Transverse colon (tissue), 4 donors: ENCODE data around the gene GLT8D2. TPM values are rescaled to one million over a fixed set of nuclear protein-coding genes. Genes with fewer than 3 reads are reported as not detected.
A peak's percentile ranks its signal among the peaks of the same experiment; 100 is the strongest.

Experiments used
- DNase-seq: peaks from one replicate; pipeline ENCODE4 v3.0.0-alpha.2; 2019
- H3K27ac ChIP-seq, 4 donors: fragments of 200-600 bp; sonication (generic); 2 replicates each; pipeline ENCODE4 v1.5.1; 2016 to 2018; ENCODE audit warnings: inconsistent platforms in 4 of 4
- H3K27me3 ChIP-seq: fragments of 200-600 bp; sonication (generic); 2 replicates; pipeline ENCODE4 v1.5.1; 2017; ENCODE audit warnings: inconsistent platforms
- H3K36me3 ChIP-seq, 4 donors: fragments of 200-600 bp; sonication (generic); 2 replicates each; pipeline ENCODE4 v1.5.1; 2017 to 2019; ENCODE audit warnings: inconsistent platforms in 4 of 4
- H3K4me1 ChIP-seq, 4 donors: fragments of 200-600 bp; sonication (generic); 2 replicates each; pipeline ENCODE4 v1.5.1; 2017 to 2020; ENCODE audit warnings: inconsistent platforms in 4 of 4
- H3K4me3 ChIP-seq, 4 donors: fragments of 200-600 bp; sonication (generic); 1 replicate in 1 of 4; 2 replicates in 3 of 4; pipeline versions ENCODE4 v1.5.1 to v1.6.1; 2017 to 2019; ENCODE audit warnings: inconsistent platforms in 4 of 4
- H3K9me3 ChIP-seq, 2 donors: fragments of 200-600 bp; sonication (generic); 2 replicates each; pipeline ENCODE4 v1.5.1; 2017 to 2019; ENCODE audit warnings: inconsistent platforms in 2 of 2
- EP300 ChIP-seq: sonication (generic); formaldehyde crosslinking; IDR thresholded peaks from one replicate; pipeline ENCODE4 v1.6.1; 2017; ENCODE audit warnings: antibody characterized with exemption, low read depth
- POLR2A ChIP-seq: fragments of 450-650 bp; IDR thresholded peaks from one replicate; pipeline ENCODE4 v1.6.1; 2016; ENCODE audit warnings: antibody characterized with exemption, mild to moderate bottlenecking, moderate library complexity
- POLR2AphosphoS5 ChIP-seq, 3 donors: sonication (generic); formaldehyde crosslinking; IDR thresholded peaks; one replicate each; pipeline ENCODE4 v1.6.1; 2016; ENCODE audit warnings: antibody characterized with exemption in 3 of 3
- WGBS, 2 donors: methylation state at CpG; one replicate each; pipeline ENCODE4 v1.1.5; 2018; ENCODE audit warnings: low coverage in 1 of 2; 5-methylcytosine and 5-hydroxymethylcytosine counted together
- in situ Hi-C, 4 donors: fragments of 200-750 bp; cut with MboI; loops; one replicate each; pipeline versions ENCODE4 v1.15.0 to v1.15.1; 2017; ENCODE audit warnings: low sequenced_read_pairs in 3 of 4, low pct_ligation_motif_present in 1 of 4, low pct_unique_long_range_greater_than_20kb in 1 of 4
- intact Hi-C: fragments of 100-400 bp; cut with DNase I; formaldehyde crosslinking; loops from one replicate; pipeline ENCODE4 v1.15.1; 2023; ENCODE audit warnings: low total_unique reads
- total RNA-seq, 4 donors: library from RNA; depleted of rRNA; stranded (reverse); fragments of >200 nt; gene quantifications; one replicate each; pipeline ENCODE4 v1.1.0, GENCODE V29; 2016
- TF ChIP-seq, protein P1 (sequence below), 5 experiments: fragments of 200-600 bp in 3 of 5; fragments of 450-650 bp in 2 of 5; sonication (generic) in 3 of 5; IDR thresholded peaks; 1 replicate in 2 of 5; 2 replicates in 3 of 5; pipeline ENCODE4 v1.5.1; 2016 to 2017; ENCODE audit warnings: antibody characterized with exemption in 5 of 5, inconsistent platforms in 3 of 5, mild to moderate bottlenecking in 2 of 5, moderate library complexity in 1 of 5

The GLT8D2 gene
- total RNA-seq, 4 donors from 2014 or later = 1.1 to 21.3 (median 3.8) TPM

DNA sequence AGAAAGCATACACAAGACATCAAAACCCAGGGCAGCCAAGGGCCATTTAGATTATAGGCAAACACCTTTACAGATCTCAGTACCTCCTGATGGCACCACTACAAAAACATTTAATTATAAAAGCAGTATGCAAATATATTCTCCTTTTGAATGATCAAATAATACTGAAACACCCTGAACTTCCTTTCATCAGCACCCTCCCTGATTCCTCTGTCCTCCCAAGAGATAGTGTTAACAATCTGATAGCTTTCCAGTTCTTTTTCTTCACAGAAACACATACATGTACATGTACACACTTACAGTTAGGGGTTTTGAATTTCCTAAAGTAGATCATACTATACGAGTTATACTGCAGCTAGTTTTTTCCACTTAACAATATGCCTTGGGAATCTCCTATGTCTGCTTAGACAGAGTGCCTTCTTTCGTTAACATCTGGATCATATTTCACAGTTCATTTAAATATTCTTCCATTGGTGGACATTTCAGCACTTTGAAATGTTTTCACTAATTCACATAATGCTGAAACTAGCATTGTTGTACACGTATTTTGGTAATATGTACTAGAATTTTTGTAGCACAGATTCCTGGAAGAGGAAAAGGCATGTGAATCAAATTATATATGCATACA lies 49.1 kb downstream of the GLT8D2 start:
- DNase-seq = no peak
- Histone ChIP-seq H3K4me1 (no peaks in the 10 kb centered on the region), H3K27me3 (peaks cover 3% of the 10 kb centered on the region), H3K9me3 (no peaks in the 10 kb centered on the region), H3K27ac (no peak overlapping the region), H3K36me3 (no peaks in the 10 kb centered on the region), H3K4me3 (no peak overlapping the region)
- intact Hi-C loops (no loop called here), in situ Hi-C loops (no loop called here)
- TF ChIP-seq, protein P1, sequence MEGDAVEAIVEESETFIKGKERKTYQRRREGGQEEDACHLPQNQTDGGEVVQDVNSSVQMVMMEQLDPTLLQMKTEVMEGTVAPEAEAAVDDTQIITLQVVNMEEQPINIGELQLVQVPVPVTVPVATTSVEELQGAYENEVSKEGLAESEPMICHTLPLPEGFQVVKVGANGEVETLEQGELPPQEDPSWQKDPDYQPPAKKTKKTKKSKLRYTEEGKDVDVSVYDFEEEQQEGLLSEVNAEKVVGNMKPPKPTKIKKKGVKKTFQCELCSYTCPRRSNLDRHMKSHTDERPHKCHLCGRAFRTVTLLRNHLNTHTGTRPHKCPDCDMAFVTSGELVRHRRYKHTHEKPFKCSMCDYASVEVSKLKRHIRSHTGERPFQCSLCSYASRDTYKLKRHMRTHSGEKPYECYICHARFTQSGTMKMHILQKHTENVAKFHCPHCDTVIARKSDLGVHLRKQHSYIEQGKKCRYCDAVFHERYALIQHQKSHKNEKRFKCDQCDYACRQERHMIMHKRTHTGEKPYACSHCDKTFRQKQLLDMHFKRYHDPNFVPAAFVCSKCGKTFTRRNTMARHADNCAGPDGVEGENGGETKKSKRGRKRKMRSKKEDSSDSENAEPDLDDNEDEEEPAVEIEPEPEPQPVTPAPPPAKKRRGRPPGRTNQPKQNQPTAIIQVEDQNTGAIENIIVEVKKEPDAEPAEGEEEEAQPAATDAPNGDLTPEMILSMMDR (IDR thresholded peaks at IDR 0.05) = no peak
- TF ChIP-seq POLR2AphosphoS5 (IDR thresholded peaks at IDR 0.05) (no peak), EP300 (no peak), POLR2A (no peak)
- WGBS, 2 donors = 67 to 75% methylated on average over 3 of the region's 3 CpGs

DNA sequence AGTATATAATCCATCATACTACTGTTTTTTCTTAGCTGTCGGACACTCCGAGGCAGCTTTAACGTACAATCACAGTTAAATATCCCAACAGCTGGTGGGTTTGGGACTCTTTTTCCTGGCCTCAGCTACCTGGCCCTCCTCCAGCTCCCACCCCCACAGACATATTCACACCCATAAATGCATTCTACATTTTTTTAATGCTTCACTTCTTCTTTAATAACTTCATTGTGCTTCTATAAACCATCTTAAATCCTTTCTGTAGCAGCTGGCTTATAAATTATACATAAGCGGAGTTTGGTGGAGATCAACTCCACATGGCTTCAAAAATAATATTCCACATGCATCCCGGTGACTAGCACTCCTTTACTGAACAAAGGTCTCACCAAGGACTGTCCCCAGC lies 51.0 kb downstream of the GLT8D2 start:
- Histone ChIP-seq H3K4me3 (no peak overlapping the region), H3K4me1 (no peaks in the 10 kb centered on the region), H3K27ac (no peak overlapping the region), H3K27me3 (peaks cover 3% of the 10 kb centered on the region), H3K36me3 (no peaks in the 10 kb centered on the region), H3K9me3 (no peaks in the 10 kb centered on the region)
- 81 to 83% methylated on average over 5 of the region's 5 CpGs for WGBS, 2 donors
- intact Hi-C loops (no loop called here), in situ Hi-C loops (no loop called here)
- no peak for DNase-seq
- TF ChIP-seq POLR2AphosphoS5 (IDR thresholded peaks at IDR 0.05) (no peak), EP300 (no peak), POLR2A (no peak)
- TF ChIP-seq, protein P1 (IDR thresholded peaks at IDR 0.05) = no peak

DNA sequence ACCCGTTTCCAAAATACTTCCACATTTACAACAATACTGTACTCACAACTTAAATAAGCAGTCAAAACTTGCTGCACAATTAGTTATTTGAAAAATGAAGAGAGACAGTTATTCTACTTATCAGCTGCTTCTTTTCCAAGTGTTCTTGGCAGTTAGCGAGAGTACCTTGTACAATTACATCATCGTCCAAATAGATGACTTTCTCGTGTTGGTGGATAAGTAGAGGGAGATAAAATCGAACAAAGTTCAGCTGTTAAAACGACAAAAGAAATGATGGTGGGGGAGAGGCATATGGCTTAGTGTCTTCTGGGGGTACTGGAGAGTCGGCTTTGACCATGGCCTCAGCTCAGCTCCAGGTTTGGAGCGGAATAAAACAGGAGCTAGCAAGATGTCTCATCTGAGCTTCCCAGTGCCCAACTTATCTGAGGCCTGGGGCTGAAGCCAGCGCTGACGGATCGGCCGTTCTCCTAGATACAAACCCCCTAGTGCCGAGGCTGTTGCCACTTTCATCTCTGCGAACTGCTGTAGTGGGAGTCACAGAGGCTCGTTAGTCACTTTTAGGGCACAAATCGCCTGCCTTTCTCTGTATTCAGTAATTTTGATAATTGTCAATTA lies 52.6 kb downstream of the GLT8D2 start:
- H3K9me3 ChIP-seq = no peaks in the 10 kb centered on the region
- intact Hi-C loops = no loop called here
- DNase-seq = peak; percentile 13
- no peaks in the 10 kb centered on the region for H3K27me3 ChIP-seq
- WGBS, 2 donors = 62 to 80% methylated on average over 9 to 16 of the region's 16 CpGs
- no peaks in the 10 kb centered on the region for H3K36me3 ChIP-seq
- H3K4me3 ChIP-seq = no peak overlapping the region
- H3K27ac ChIP-seq = no peak overlapping the region
- TF ChIP-seq POLR2A (no peak), EP300 (no peak), POLR2AphosphoS5 (IDR thresholded peaks at IDR 0.05) (no peak)
- TF ChIP-seq, protein P1 (IDR thresholded peaks at IDR 0.05) = no peak
- in situ Hi-C loops = no loop called here
- no peaks in the 10 kb centered on the region for H3K4me1 ChIP-seq

DNA sequence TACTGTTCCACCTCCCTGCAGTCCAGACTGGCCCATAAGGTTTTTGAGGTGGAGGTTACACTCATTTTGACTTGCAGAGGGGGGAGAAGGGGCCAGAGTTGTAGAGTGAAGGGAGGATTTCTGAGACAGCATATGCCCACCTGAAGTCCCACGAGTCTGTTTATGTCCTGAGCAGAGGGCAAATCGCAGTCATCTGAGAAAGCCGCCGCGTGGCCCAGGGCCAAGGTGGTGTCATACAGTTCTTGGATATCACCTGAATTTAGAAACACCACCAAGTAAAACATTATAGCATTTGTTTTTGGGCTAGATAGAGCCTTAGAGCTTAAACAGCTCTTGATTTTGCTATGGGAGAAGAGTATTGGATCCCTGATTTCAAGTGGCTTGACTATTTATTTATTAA lies 53.4 kb downstream of the GLT8D2 start:
- no peaks in the 10 kb centered on the region for H3K4me1 ChIP-seq
- DNase-seq = no peak
- no peaks in the 10 kb centered on the region for H3K36me3 ChIP-seq
- intact Hi-C loops = no loop called here
- no peak for TF ChIP-seq POLR2A
- no peak for TF ChIP-seq EP300
- TF ChIP-seq, protein P1 (IDR thresholded peaks at IDR 0.05) = no peak
- no peak for TF ChIP-seq POLR2AphosphoS5 (IDR thresholded peaks at IDR 0.05)
- WGBS, 2 donors = 89% methylated on average over 5 of the region's 5 CpGs; no CpG with 5 or more reads in 1 of the 2 donors
- H3K27ac ChIP-seq = no peak overlapping the region
- no peak overlapping the region for H3K4me3 ChIP-seq
- in situ Hi-C loops = no loop called here
- no peaks in the 10 kb centered on the region for H3K27me3 ChIP-seq
- no peaks in the 10 kb centered on the region for H3K9me3 ChIP-seq
